ENCODE results near the gene RAB13.

The RAB13 gene

DNA sequence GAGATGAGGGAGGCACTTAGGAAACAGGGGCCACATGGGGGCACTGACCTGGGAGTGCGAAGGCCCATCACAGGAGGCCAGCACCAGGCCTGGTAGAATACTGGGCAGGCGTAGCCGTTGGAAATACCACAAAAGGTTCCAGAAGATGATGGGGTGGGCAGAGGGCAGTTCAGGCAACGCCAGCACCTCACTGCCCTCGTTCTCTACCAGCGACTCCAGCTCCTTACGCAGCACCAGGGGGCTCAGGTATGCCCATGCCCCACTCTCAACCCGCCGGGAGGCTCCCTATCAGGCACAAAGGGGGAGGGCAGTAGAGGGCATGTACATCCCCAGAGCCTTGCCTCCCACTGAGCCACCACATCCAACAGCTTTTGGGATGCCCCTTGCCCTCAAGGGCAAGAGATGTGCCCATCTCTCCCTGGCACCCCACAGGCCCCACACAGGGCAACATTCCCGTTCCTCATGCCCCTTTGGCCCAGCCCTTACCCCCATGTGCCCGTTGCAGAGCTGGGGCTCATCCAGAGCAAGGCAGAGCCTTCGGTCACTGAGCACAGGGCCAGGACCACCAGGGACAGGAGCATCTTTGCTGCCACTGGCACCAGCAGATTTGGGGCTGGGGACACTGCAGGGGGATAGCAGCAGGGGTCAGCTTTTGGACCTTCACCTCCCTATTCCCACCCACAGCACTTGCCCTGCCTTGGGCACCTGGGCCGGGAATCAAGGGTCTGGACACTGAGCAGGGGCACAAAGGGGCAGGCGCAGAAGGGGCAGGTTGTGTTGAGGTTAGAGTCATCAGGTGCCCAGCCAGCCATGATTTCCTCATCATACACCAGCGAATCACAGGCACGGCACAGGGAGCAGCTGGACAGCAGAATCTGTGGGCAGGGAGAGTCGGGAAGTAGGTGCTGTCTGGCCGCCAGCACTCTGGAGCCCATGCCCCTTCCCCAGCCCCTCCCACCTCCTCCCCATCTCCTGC, 53.7 kb downstream of the RAB13 start:
- Mint-ChIP-seq H3K36me3 (ENCODE audit: low read depth) (peaks cover 36% of the 10 kb centered on the region), H3K4me3 (no peak overlapping the region), H3K27me3 (ENCODE audit: low read depth) (no peaks in the 10 kb centered on the region), H3K4me1 (no peaks in the 10 kb centered on the region), H3K9me3 (no peaks in the 10 kb centered on the region), H3K27ac (no peak overlapping the region)
- TF ChIP-seq, protein P1, sequence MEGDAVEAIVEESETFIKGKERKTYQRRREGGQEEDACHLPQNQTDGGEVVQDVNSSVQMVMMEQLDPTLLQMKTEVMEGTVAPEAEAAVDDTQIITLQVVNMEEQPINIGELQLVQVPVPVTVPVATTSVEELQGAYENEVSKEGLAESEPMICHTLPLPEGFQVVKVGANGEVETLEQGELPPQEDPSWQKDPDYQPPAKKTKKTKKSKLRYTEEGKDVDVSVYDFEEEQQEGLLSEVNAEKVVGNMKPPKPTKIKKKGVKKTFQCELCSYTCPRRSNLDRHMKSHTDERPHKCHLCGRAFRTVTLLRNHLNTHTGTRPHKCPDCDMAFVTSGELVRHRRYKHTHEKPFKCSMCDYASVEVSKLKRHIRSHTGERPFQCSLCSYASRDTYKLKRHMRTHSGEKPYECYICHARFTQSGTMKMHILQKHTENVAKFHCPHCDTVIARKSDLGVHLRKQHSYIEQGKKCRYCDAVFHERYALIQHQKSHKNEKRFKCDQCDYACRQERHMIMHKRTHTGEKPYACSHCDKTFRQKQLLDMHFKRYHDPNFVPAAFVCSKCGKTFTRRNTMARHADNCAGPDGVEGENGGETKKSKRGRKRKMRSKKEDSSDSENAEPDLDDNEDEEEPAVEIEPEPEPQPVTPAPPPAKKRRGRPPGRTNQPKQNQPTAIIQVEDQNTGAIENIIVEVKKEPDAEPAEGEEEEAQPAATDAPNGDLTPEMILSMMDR (IDR thresholded peaks at IDR 0.05; ENCODE audit: unreplicated experiment in 3 of 3), result no peak

Data from nephron (organoid).